Measurements from ENCODE around the gene CSNK1D.

GRCh38 chr17:82282239-82283207 is 9.0 kb upstream of the CSNK1D start:
- no peak for TF ChIP-seq TAF1 (IDR thresholded peaks at IDR 0.05; ENCODE audit: borderline replicate concordance, insufficient read depth, low read length)
- no peak for TF ChIP-seq POLR2AphosphoS5 (IDR thresholded peaks at IDR 0.05; ENCODE audit: low read depth, low read length)

Measured in PFSK-1 (cell line).